NCI-H345 treated with DMSO at 0.1 percent for 48 hours (cell line): Measurements from ENCODE around the gene SYT7.
"Not testable (repeated sequence)": the region's sequence is repeated elsewhere in the genome, so short reads cannot be mapped to it uniquely, and the experiment has no call there.

Experiments
- DNase-seq: peaks from one replicate; lab custom pipeline; 2025; ENCODE audit not compliant: unreplicated experiment; lab: John Stamatoyannopoulos, UW

SYT7 gene, protein sequence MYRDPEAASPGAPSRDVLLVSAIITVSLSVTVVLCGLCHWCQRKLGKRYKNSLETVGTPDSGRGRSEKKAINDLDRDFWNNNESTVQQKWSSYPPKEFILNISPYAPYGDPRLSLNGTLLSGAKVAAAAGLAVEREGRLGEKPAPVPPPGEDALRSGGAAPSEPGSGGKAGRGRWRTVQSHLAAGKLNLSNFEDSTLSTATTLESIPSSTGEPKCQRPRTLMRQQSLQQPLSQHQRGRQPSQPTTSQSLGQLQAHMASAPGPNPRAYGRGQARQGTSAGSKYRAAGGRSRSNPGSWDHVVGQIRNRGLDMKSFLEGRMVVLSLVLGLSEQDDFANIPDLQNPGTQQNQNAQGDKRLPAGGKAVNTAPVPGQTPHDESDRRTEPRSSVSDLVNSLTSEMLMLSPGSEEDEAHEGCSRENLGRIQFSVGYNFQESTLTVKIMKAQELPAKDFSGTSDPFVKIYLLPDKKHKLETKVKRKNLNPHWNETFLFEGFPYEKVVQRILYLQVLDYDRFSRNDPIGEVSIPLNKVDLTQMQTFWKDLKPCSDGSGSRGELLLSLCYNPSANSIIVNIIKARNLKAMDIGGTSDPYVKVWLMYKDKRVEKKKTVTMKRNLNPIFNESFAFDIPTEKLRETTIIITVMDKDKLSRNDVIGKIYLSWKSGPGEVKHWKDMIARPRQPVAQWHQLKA

DNA sequence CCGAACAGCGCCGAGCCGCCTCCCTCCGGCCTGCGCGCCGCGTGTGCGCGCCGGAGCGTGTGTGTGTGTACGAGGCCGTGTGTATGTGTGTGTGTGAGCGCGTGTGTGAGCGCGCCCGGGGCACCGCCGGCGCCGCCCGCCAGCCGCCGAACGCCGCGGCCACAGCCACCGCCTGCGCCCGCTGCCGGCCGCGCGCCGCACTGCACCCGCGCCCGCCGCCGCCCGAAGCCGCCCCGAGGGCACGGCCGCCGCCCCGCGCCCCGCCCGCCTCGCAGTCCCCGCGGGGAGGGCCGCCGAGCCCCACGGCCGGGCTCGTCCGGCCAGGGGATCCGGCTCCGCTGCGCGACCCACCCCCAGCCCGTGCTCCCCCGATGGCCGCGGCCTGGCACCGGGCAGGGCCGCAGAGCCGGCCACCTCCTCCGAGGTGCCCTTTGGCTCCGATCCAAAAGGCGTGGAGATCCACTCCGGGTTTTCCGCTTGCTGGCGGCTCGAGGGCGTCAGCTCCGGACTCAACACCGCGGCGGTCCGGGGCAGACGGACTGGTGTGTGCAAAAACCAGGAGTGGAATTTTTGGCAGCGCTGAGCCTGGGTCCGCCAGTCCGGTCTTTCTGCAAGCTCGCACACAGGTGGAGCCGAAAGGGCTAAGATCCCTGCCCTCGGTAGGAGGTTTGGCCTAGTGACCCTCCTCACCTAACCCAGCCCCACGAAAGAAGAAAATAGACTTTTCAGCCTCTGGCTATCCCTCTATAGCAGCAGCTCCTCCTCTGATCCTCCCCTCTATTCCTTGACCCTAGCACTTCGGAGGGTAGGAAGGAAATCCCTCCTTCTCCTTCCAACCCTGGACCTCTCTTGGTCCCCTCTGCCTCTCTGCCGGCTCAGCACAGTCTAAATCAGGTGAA, at the start of gene SYT7:
TSS of gene SYT7 (minus strand) at position 47 of the 899 bp plus-strand sequence. CDS start 256 bp downstream, outside the sequence.
- peak; percentile 92 for DNase-seq

DNA sequence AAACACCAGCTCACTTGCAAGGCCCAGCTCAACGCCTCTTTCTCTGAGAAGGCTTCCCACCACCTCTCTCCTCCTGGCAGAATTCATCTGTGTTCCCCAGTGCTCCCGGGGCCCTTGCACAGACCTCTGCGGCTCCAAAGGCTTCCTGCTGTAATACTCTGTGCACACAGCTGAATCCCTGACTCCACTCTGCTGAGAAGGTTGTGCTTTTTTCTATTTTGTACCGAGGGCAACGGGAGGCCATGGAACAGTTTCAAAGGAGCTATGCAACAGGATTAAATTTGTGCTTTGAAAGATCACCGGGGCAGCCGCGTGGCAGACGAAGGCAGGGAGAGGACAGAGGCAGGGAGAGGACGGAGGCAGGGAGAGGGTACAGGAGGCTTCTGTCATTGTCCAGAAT, 49.2 kb upstream of the SYT7 start:
- DNase-seq: no peak

GRCh38 chr11:61629082-61629833, 48.4 kb upstream of the SYT7 start:
- no peak for DNase-seq

DNA sequence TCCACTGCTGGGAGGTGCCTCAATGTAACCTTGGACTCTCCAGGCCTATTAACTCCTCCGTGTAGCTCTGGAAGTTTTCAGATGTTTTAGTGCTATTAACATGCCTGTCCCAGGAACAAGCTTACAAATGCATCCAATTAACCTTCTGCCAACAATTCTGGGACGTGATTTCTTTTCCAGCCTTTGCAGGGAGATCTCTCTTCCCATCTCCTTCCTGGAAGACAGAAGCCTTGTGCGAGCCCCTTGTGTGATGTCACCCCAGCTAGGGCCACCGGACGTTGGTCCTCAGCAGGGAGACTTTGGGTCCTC, 47.7 kb upstream of the SYT7 start:
- no peak for DNase-seq

DNA sequence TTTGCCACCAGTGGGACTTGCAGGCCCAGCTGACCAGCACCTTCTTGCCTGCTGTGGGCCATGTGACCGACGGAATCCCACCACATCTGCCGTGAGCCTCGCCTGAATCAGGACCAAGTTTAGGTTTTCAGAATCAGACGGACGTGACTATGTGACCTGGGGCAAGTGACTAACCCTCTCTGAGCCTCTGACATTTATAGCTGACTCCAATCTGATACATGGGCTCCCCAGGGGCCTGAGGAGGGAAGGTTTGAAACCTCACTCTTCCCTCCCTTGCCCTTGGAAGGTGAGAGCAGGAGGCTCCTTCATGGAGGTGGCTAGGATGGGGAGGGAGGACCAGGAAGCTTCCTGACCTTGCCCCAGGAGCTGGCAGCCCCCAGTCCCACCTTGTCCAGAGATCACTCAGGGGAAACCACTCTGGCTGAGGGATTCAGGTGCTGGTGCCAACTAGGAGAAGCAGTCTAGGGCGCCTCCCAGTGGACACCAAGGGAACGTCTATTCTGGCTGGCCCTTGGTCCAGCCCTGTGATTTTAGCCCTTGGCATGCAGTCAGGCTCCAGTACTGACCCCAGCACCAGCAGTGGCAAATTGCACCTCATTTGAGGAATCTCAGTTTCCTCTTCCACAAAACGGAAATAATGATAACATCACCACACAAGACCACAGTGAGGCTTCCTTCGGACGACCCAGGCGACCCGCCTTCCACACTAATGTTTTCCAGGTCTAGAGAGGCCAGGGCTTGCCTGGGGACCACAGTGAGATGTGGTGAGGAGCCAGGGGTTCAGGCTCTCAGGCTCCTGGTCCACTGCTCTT, 47.2 kb upstream of the SYT7 start:
- DNase-seq: peak; percentile 24

DNA sequence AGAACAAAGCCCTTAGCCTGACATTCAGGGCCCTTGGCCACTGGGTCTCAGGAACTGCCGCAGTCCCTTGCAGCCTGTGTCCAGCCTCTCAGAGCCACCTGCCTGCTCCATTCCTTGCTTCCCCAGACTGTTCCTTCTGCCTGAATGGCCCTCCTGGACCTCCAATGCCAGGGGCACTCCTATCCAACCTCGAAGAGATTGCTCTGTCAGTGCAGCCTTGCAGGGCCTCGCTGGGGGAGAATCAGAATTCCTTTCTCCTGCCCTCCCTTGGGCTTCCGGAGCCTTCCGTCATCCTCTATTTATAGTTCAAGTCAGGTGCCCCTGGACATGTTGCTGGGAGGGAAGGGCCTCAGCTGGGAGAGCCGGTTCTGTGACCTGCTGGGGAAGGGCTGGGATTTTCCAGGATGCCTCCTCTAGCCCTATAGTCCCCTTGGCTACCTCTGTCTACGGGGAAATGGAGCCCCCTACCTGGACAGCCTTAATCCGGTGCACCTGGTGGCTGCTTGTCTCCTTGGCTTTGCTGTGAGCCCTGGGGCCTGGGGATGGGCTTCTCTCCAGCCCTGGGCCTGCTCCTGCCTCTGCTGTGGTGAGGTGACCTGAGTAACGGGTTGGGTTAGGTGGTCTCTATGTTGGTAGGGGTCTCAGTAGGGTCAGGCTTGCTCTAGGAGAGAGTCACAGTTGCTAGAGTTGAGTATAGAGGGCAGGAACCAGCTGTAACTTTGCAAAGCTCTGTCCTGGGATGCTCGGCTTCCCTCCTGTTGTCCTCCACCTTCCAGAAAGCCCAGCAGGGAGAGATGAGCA, 45.9 kb upstream of the SYT7 start:
- no peak for DNase-seq

- no peak for DNase-seq
These were observed 44.6 kb upstream of the SYT7 start for GRCh38 chr11:61625525-61625924.

- no peak for DNase-seq
These were observed 41.2 kb upstream of the SYT7 start for GRCh38 chr11:61621917-61622585.

GRCh38 chr11:61619471-61620226, 38.8 kb upstream of the SYT7 start:
- no peak for DNase-seq

DNA sequence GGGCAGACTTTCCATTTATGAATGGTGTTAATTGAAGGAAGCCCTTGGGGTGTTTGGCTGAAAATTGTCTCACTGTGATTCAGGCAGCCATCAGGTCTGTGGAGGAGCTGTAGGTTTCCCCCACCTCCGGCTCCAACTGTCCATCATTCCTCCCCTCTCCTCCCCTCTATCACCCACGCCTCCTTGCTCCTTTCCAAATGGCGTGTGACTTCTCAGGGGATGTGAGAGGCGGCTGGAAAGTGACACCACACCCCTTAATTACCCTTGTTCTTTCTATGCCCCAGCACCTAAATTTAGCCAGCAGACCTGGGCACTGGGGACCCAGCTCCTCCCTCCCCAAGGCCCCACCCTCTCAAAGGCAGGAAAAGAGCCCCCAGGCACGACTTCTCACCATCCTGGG, 38.1 kb upstream of the SYT7 start:
- no peak for DNase-seq

GRCh38 chr11:61617515-61617914, 36.6 kb upstream of the SYT7 start:
- DNase-seq: no peak

DNA sequence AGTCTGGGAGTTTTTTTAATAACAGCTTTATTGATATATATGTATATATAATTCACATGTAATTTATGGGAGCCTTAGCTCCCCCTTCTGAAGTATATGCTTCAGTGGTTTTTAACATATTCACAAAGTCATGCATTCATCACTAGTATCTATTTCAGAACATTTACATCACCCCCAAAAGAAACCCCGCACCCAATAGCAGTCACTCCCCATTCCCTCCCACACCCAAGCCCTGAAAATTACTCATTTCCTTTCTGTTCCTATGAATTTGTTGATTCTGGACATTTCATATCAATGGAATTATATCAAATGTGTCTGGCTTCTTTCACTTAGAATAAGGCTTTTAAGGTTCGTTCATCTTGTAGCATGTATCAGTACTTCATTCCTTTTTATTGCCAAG, 35.6 kb upstream of the SYT7 start:
- no peak for DNase-seq

DNA sequence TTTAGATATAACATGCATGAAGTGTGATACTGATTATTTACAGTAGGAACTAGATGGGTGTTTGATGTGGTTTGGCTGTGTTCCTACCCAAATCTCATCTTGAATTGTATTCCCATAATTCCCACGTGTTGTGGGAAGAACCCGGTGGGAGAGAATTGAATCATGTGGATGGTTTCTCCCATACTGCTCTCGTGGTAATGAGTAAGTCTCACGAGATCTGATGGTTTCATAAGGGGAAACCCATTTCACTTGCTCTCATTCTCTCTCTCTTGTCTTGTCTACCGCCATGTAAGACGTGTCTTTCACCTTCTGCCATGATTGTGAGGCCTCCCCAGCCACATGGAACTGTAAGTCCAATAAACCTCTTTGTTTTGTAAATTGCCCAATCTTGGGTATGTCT, 33.9 kb upstream of the SYT7 start:
- not testable (repeated sequence) for DNase-seq

DNA sequence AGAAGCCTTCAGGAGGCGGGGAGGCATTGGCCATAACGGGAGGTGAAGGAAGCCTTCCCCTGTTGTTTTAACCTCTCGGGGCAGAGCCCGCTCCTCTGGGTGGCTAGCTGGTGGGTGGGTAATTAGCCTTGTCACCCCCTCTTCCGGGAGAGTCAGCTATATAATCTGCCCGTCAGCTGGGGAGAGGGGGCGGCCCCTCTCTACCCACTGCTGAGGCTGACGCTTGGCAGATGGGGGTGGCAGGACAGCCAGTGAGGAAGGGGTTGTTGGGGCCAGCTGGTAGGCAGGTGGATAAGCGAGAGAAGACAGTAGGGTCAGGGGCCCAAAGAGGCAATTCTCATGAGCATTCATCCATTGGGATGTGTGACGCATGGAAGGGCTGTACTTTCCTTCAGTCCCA, 33.0 kb upstream of the SYT7 start:
- DNase-seq: no peak

DNA sequence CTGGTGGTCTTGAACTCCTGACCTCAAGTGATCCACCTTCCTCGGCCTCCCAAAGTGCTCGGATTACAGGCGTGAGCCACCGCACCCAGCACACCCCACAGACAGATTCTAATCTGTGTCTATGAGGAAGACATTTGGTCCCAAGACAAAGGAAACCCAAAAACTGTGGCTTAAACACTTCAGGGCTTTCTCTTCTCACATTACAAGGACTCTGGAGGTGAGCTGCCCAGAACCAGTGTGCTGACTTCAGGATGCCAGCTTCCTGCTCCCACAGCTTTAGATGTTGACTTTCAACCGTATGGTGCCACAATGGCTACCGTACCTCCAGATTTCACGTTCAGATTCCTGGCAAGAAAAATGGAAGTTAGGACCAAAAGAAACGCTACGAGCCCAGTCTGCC, 32.2 kb upstream of the SYT7 start:
- no peak for DNase-seq

DNA sequence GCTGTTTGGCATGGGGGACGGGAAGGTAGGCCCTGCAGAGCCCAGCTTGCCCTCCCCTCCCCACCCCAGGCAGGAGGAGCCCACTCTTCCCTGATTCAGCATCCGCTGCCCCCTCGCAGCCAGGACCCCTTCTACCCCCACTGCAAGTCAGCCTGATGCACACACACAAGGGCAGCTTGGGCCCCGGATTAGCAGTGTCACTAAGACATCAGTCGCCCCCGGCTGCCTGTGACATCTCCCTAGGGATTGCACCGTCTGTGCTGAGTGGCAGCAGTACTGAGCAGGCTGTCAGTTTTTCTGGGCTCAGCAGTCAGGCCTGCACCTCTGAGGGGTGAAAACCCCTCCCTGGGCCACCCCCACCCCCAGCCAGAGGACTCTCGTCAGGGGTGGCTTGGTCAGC, 30.4 kb upstream of the SYT7 start:
- DNase-seq: no peak

GRCh38 chr11:61610905-61611304, 30.0 kb upstream of the SYT7 start:
- no peak for DNase-seq

DNA sequence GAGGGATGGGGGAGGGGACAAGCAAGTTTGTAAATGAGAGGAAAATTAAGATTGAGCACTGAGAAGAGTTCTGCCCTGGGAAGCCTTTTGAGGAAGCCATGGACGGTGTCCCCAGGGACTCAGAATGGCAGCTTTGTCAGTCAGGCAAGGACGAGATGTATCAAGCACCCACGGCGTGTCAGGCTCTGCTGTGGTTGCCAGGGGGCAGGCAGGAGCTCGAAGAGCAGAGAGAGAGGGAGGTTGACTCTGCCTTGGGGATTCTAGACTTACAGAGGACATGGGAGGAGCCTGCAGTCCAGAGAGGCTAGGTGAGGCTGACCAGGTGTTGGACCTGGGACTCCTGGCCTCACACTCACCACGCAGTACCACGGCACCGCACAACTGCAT, 29.1 kb upstream of the SYT7 start:
- DNase-seq: peak; percentile 25
